ENCODE measurements around the gene CD300H.
"Not testable (repeated sequence)": the region's sequence is repeated elsewhere in the genome, so short reads cannot be mapped to it uniquely, and the experiment has no call there.

Gene CD300H

GRCh38 chr17:74563358-74563757 lies 4.0 kb downstream of the CD300H start:
- TF ChIP-seq CTCF (IDR thresholded peaks at IDR 0.05) (no peak), ZFX (IDR thresholded peaks at IDR 0.05; ENCODE audit: borderline replicate concordance) (no peak)
- H3K27ac ChIP-seq: no peak overlapping the region

- no peak overlapping the region for H3K27ac ChIP-seq
- TF ChIP-seq ZFX (IDR thresholded peaks at IDR 0.05; ENCODE audit: borderline replicate concordance) (no peak), CTCF (IDR thresholded peaks at IDR 0.05) (no peak)
Observed at GRCh38 chr17:74561586-74561985, 5.7 kb downstream of the CD300H start.

GRCh38 chr17:74558882-74559519 lies 8.3 kb downstream of the CD300H start:
- TF ChIP-seq ZFX (IDR thresholded peaks at IDR 0.05; ENCODE audit: borderline replicate concordance) (no peak), CTCF (IDR thresholded peaks at IDR 0.05) (no peak)
- no peak overlapping the region for H3K27ac ChIP-seq

GRCh38 chr17:74558402-74558801 lies 8.9 kb downstream of the CD300H start:
- H3K27ac ChIP-seq: not testable (repeated sequence)

- TF ChIP-seq CTCF (IDR thresholded peaks at IDR 0.05): no peak
- no peak for TF ChIP-seq ZFX (IDR thresholded peaks at IDR 0.05; ENCODE audit: borderline replicate concordance)
- H3K27ac ChIP-seq: no peak overlapping the region
Observed at GRCh38 chr17:74555427-74555940, 11.8 kb downstream of the CD300H start.

- TF ChIP-seq CTCF (IDR thresholded peaks at IDR 0.05): no peak
- TF ChIP-seq ZFX (IDR thresholded peaks at IDR 0.05; ENCODE audit: borderline replicate concordance): no peak
- H3K27ac ChIP-seq: no peak overlapping the region
Observed at GRCh38 chr17:74554909-74555308, 12.4 kb downstream of the CD300H start.

- no peak overlapping the region for H3K27ac ChIP-seq
- TF ChIP-seq ZFX (IDR thresholded peaks at IDR 0.05; ENCODE audit: borderline replicate concordance) (no peak), CTCF (IDR thresholded peaks at IDR 0.05) (no peak)
Observed at GRCh38 chr17:74552037-74552436, 15.3 kb downstream of the CD300H start.

- TF ChIP-seq ZFX (IDR thresholded peaks at IDR 0.05; ENCODE audit: borderline replicate concordance) (no peak), CTCF (IDR thresholded peaks at IDR 0.05) (no peak)
- no peak overlapping the region for H3K27ac ChIP-seq
Observed at GRCh38 chr17:74550602-74551001, 16.7 kb downstream of the CD300H start.
